Mesothelial cell of epicardium (in vitro differentiated cells): ENCODE measurements around the gene GPC6. TPM values are rescaled to one million over a fixed set of nuclear protein-coding genes. Genes with fewer than 3 reads are reported as not detected.

Source experiments
- DNase-seq, 2 experiments: peaks; one replicate each; pipeline ENCODE4 v3.0.0; 2021; ENCODE audit warnings: low spot score in 2 of 2; ENCODE audit not compliant: unreplicated experiment in 2 of 2
- H3K27ac Mint-ChIP-seq: 2 replicates; pipeline ENCODE4 v1.8.0; 2021; ENCODE audit warnings: mixed read lengths
- H3K27me3 Mint-ChIP-seq: 2 replicates; pipeline ENCODE4 v1.8.0; 2021; ENCODE audit warnings: low read depth, mixed read lengths
- H3K36me3 Mint-ChIP-seq: 2 replicates; pipeline ENCODE4 v1.8.0; 2021; ENCODE audit warnings: mixed read lengths
- H3K4me1 Mint-ChIP-seq: 2 replicates; pipeline ENCODE4 v1.8.0; 2021; ENCODE audit warnings: mixed read lengths
- H3K4me3 Mint-ChIP-seq: 2 replicates; pipeline ENCODE4 v1.8.0; 2021; ENCODE audit warnings: mild to moderate bottlenecking, moderate library complexity, mixed read lengths
- H3K9me3 Mint-ChIP-seq: 2 replicates; pipeline ENCODE4 v1.8.0; 2021; ENCODE audit warnings: mixed read lengths
- total RNA-seq: library from RNA; stranded (reverse); gene quantifications from 3 replicates; pipeline ENCODE4 v1.2.1, GENCODE V29; 2021
- TF ChIP-seq, protein P1 (sequence below): fragments of 200-600 bp; sonication (generic); IDR thresholded peaks from one replicate; pipeline ENCODE4 v1.5.0; 2021; ENCODE audit warnings: antibody characterized with exemption; ENCODE audit not compliant: unreplicated experiment

GPC6 gene
- total RNA-seq, 1 donor from 2014 or later: 112 TPM

- Mint-ChIP-seq H3K4me3 (no peak overlapping the region), H3K36me3 (no peaks in the 10 kb centered on the region), H3K27ac (no peak overlapping the region), H3K27me3 (no peaks in the 10 kb centered on the region), H3K4me1 (peaks cover 12% of the 10 kb centered on the region), H3K9me3 (no peaks in the 10 kb centered on the region)
- DNase-seq: no peak
- TF ChIP-seq, protein P1, sequence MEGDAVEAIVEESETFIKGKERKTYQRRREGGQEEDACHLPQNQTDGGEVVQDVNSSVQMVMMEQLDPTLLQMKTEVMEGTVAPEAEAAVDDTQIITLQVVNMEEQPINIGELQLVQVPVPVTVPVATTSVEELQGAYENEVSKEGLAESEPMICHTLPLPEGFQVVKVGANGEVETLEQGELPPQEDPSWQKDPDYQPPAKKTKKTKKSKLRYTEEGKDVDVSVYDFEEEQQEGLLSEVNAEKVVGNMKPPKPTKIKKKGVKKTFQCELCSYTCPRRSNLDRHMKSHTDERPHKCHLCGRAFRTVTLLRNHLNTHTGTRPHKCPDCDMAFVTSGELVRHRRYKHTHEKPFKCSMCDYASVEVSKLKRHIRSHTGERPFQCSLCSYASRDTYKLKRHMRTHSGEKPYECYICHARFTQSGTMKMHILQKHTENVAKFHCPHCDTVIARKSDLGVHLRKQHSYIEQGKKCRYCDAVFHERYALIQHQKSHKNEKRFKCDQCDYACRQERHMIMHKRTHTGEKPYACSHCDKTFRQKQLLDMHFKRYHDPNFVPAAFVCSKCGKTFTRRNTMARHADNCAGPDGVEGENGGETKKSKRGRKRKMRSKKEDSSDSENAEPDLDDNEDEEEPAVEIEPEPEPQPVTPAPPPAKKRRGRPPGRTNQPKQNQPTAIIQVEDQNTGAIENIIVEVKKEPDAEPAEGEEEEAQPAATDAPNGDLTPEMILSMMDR: no peak
These were observed 460.7 kb downstream of the GPC6 start for GRCh38 chr13:93687261-93687660.

GRCh38 chr13:93689333-93689732 lies 462.7 kb downstream of the GPC6 start:
- no peak for DNase-seq
- no peak overlapping the region for H3K4me3 Mint-ChIP-seq
- H3K27me3 Mint-ChIP-seq: no peaks in the 10 kb centered on the region
- H3K27ac Mint-ChIP-seq: peak overlapping the region; percentile 44
- H3K9me3 Mint-ChIP-seq: no peaks in the 10 kb centered on the region
- H3K36me3 Mint-ChIP-seq: no peaks in the 10 kb centered on the region
- TF ChIP-seq, protein P1: no peak
- peaks cover 12% of the 10 kb centered on the region for H3K4me1 Mint-ChIP-seq

- TF ChIP-seq, protein P1: no peak
- Mint-ChIP-seq H3K4me1 (peaks cover 12% of the 10 kb centered on the region), H3K9me3 (no peaks in the 10 kb centered on the region), H3K36me3 (no peaks in the 10 kb centered on the region), H3K27ac (no peak overlapping the region), H3K4me3 (no peak overlapping the region), H3K27me3 (no peaks in the 10 kb centered on the region)
- peak in 1 of 2 experiments; percentile 39 for DNase-seq
These were observed 463.5 kb downstream of the GPC6 start for GRCh38 chr13:93690139-93690538.

GRCh38 chr13:93698016-93698613 lies 471.5 kb downstream of the GPC6 start:
- no peak overlapping the region for H3K4me3 Mint-ChIP-seq
- no peak overlapping the region for H3K27ac Mint-ChIP-seq
- H3K9me3 Mint-ChIP-seq: peaks cover 13% of the 10 kb centered on the region
- TF ChIP-seq, protein P1: no peak
- H3K27me3 Mint-ChIP-seq: no peaks in the 10 kb centered on the region
- no peak for DNase-seq
- peaks cover 26% of the 10 kb centered on the region for H3K4me1 Mint-ChIP-seq
- H3K36me3 Mint-ChIP-seq: peaks cover 17% of the 10 kb centered on the region

DNA sequence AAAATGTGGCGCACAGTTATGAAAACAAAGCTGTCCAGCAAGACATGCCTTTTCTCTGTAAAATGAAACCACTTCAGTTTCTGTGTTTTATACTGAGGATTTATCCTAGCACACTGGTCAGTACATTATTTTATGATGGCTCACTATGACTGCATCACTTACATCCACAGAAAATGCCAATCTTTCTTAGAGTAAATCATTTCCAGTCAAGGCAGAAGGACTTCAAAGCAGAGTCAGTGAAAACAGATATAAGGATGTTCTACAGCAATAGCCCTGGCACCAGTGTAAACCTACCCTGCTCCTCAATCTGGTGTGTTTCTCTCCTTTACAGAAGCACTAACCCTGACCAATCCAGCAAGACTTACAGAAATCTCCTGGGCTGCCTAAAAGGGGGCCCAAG lies 473.5 kb downstream of the GPC6 start:
- no peak for DNase-seq
- H3K4me1 Mint-ChIP-seq: peaks cover 26% of the 10 kb centered on the region
- H3K27me3 Mint-ChIP-seq: no peaks in the 10 kb centered on the region
- peaks cover 13% of the 10 kb centered on the region for H3K9me3 Mint-ChIP-seq
- TF ChIP-seq, protein P1: no peak
- peaks cover 17% of the 10 kb centered on the region for H3K36me3 Mint-ChIP-seq
- peak overlapping the region; percentile 17 for H3K27ac Mint-ChIP-seq
- no peak overlapping the region for H3K4me3 Mint-ChIP-seq
